ENCODE results near the gene SKA2.

The SKA2 gene

DNA sequence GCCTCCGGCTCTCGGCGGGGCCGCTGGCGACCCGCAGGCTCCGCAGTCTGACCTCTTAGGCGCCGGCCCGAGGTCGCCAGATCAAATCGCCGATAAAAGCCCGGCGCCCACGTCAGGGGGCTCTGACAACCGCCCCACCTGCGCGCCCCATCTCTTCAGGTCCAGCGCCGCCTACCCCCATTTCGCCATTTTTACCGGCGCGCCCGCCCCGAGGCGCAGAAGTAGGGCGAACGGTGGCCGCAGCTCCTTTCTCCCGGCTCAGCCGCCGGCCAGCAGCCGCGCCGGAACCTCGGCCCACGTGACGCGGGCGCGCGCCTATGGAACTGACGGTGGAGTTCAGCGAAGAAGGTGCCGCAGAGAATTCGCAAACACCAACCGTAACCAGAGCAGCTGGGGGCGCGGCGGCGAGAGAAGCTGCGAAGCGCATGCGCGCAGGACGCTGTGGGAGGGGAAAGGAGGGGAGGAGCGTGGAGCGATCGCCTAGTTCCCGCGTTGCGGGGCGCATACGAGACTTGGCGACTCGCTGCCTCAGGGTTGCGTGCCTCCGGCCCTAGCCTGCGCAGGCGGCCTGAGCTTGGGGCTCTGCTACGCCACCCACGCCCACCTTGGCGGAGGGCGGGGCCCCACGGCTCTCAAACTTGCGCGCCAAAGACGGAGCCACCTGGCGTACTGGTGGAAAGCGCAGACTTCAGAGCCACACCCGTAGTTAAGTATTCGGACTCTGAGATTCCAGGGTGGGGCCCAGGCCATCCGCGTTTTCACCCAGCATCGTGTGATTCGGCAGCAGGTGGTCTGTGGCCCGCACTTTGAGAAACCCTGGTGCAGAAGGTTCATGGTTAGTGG is 48.3 kb downstream of the SKA2 start, which contains the start of gene TRIM37:
Gene TRIM37 (minus strand): TSS at position 418 of the 843 bp plus-strand sequence. CDS start 419 bp downstream, outside the sequence.
- Histone ChIP-seq H3K4me1 (ENCODE audit: insufficient read depth, poor library complexity, severe bottlenecking) (peaks cover 8% of the 10 kb centered on the region), H3K27me3 (ENCODE audit: insufficient read depth, poor library complexity, severe bottlenecking) (no peaks in the 10 kb centered on the region), H3K9me3 (ENCODE audit: severe bottlenecking) (no peaks in the 10 kb centered on the region), H3K36me3 (ENCODE audit: low read depth) (peaks cover 32% of the 10 kb centered on the region), H3K27ac (ENCODE audit: poor library complexity, severe bottlenecking) (peak within 1 kb of the TSS; percentile 74), H3K4me3 (ENCODE audit: severe bottlenecking) (peak within 1 kb of the TSS; percentile 67)
- TF ChIP-seq, protein P1, sequence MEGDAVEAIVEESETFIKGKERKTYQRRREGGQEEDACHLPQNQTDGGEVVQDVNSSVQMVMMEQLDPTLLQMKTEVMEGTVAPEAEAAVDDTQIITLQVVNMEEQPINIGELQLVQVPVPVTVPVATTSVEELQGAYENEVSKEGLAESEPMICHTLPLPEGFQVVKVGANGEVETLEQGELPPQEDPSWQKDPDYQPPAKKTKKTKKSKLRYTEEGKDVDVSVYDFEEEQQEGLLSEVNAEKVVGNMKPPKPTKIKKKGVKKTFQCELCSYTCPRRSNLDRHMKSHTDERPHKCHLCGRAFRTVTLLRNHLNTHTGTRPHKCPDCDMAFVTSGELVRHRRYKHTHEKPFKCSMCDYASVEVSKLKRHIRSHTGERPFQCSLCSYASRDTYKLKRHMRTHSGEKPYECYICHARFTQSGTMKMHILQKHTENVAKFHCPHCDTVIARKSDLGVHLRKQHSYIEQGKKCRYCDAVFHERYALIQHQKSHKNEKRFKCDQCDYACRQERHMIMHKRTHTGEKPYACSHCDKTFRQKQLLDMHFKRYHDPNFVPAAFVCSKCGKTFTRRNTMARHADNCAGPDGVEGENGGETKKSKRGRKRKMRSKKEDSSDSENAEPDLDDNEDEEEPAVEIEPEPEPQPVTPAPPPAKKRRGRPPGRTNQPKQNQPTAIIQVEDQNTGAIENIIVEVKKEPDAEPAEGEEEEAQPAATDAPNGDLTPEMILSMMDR (IDR thresholded peaks at IDR 0.05; ENCODE audit: poor library complexity, severe bottlenecking) = peak; percentile 20
- DNase-seq (ENCODE audit: low spot score) (peak; percentile 99), ATAC-seq (ENCODE audit: low read depth) (peak; percentile 94)

DNA sequence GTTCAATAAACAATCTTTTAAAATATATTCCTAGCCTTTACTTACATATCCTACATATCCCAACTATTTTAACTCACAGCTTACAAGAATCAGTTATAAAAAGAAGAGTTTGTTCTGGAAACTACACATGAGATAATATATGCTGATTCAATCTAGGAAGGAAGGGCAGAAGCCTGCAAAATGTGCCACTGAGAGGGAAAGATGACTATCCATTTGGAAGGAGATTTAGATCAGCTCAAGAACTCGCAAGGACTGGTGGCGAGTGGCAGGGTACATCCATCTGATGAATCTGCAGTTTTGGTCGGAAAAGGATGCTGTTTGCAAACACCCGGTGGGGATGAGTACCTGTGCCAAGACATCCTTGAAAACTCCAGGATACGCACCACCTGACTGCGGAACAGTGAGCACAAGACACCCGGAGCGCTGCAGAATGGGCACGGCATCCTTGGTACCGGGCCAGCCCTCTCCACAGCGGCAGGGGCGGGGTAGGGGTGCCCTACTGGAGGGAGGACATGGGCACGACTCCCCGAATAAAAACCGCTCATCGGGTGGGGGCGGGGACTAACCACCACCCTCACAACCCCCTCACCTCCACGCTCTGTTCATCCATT is 49.0 kb downstream of the SKA2 start:
- peak; percentile 79 for DNase-seq (ENCODE audit: low spot score)
- H3K27ac ChIP-seq (ENCODE audit: poor library complexity, severe bottlenecking) = peak overlapping the region; percentile 74
- H3K36me3 ChIP-seq (ENCODE audit: low read depth) = peaks cover 28% of the 10 kb centered on the region

DNA sequence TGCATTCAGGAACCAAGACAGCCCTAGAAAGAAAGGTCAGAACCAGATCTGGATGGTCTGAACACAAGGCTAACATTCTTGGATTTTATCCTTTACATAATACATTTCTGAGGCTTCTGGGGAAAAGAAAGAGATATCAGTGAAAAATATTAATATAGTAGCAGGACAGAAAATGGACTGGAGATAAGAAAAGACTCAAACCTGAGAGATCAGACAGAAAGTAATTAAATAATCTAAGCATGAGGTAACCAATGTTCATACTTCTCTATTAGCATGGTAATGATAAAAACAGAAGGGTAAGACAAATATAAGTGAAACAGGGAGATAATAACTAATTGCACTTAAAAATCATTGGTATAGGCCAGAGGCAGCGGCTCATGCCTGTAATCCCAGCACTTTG is 53.8 kb downstream of the SKA2 start:
- Histone ChIP-seq H3K27me3 (ENCODE audit: insufficient read depth, poor library complexity, severe bottlenecking) (no peaks in the 10 kb centered on the region), H3K4me1 (ENCODE audit: insufficient read depth, poor library complexity, severe bottlenecking) (peaks cover 13% of the 10 kb centered on the region), H3K27ac (ENCODE audit: poor library complexity, severe bottlenecking) (no peak overlapping the region), H3K36me3 (ENCODE audit: low read depth) (peaks cover 66% of the 10 kb centered on the region), H3K4me3 (ENCODE audit: severe bottlenecking) (no peak overlapping the region), H3K9me3 (ENCODE audit: severe bottlenecking) (no peaks in the 10 kb centered on the region)
- DNase-seq (ENCODE audit: low spot score) = no peak
- no peak for ATAC-seq (ENCODE audit: low read depth)
- TF ChIP-seq, protein P1 (IDR thresholded peaks at IDR 0.05; ENCODE audit: poor library complexity, severe bottlenecking) = no peak

More for the DNA sequence above, 49.0 kb downstream of the SKA2 start:
- TF ChIP-seq, protein P1 (IDR thresholded peaks at IDR 0.05; ENCODE audit: poor library complexity, severe bottlenecking) = no peak
- H3K27me3 ChIP-seq (ENCODE audit: insufficient read depth, poor library complexity, severe bottlenecking) = no peaks in the 10 kb centered on the region
- peaks cover 8% of the 10 kb centered on the region for H3K4me1 ChIP-seq (ENCODE audit: insufficient read depth, poor library complexity, severe bottlenecking)
- no peaks in the 10 kb centered on the region for H3K9me3 ChIP-seq (ENCODE audit: severe bottlenecking)
- peak overlapping the region; percentile 67 for H3K4me3 ChIP-seq (ENCODE audit: severe bottlenecking)
- peak; percentile 46 for ATAC-seq (ENCODE audit: low read depth)

DNA sequence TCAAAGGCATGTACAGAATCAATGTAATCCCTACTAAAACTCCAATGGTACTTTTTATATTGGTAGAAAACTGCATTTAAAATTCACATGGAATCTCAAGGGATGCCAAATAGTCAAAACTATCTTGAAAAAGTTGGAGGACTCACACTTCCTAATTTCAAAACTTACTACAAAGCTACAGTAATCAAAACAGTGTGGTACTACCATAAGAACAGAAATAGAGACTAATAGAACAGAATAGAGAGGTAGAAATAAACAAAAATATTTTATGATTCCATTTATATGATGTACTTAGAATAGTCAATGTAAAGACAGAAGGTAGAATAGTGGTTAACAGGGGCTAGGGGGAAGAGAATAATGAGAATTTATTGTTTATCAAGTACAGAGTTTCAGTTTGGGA is 57.1 kb downstream of the SKA2 start:
- ATAC-seq (ENCODE audit: low read depth) (no peak), DNase-seq (ENCODE audit: low spot score) (no peak)
- Histone ChIP-seq H3K4me3 (ENCODE audit: severe bottlenecking) (no peak overlapping the region), H3K9me3 (ENCODE audit: severe bottlenecking) (no peaks in the 10 kb centered on the region), H3K36me3 (ENCODE audit: low read depth) (peaks cover 57% of the 10 kb centered on the region), H3K27me3 (ENCODE audit: insufficient read depth, poor library complexity, severe bottlenecking) (no peaks in the 10 kb centered on the region), H3K4me1 (ENCODE audit: insufficient read depth, poor library complexity, severe bottlenecking) (peaks cover 27% of the 10 kb centered on the region), H3K27ac (ENCODE audit: poor library complexity, severe bottlenecking) (no peak overlapping the region)
- TF ChIP-seq, protein P1 (IDR thresholded peaks at IDR 0.05; ENCODE audit: poor library complexity, severe bottlenecking) = no peak
